D721Med (cell line): ENCODE results near the gene PCSK6.

ENCODE experiments used
- DNase-seq: peaks from one replicate; pipeline ENCODE4 v3.0.0; 2011; ENCODE audit warnings: low spot score; ENCODE audit not compliant: insufficient read length
- FAIRE-seq: peaks from 2 replicates; lab custom pipeline; 2011; peaks lifted over from hg19 to GRCh38; lab: Jason Lieb, UNC
- CTCF ChIP-seq: IDR thresholded peaks from 2 replicates; pipeline ENCODE4 v1.5.1; 2012; ENCODE audit warnings: mild to moderate bottlenecking, control low read depth; ENCODE audit not compliant: insufficient read depth; ENCODE audit errors: missing control alignments

PCSK6 gene

GRCh38 chr15:101390462-101390861 is 99.0 kb downstream of the PCSK6 start:
- FAIRE-seq (no peak), DNase-seq (no peak)
- TF ChIP-seq CTCF: no peak

DNA sequence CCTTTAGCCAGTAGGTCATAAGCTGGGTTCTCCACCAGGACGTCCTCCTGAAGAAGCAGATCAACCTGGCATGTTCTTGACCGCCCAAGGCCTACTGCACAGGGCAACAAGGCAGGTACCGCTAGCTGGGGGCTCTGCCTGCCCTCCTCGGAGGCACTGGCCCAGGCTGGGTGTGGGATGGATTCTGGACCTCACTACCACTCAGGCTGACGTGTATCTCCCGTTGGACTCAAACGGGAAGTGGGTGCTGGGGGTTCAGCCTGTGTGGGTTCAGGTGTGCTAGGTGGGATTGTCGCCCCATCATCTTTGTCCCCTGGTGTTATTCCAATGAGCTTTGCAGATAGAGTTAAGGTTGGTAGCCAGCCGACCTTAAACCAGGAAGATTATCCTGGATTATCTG is 99.4 kb downstream of the PCSK6 start:
- no peak for FAIRE-seq
- TF ChIP-seq CTCF: no peak
- DNase-seq: no peak

- DNase-seq (no peak), FAIRE-seq (no peak)
- no peak for TF ChIP-seq CTCF
Observed at GRCh38 chr15:101389362-101389761, 100.1 kb downstream of the PCSK6 start.

GRCh38 chr15:101388046-101388445 is 101.5 kb downstream of the PCSK6 start:
- TF ChIP-seq CTCF: no peak
- FAIRE-seq (no peak), DNase-seq (no peak)

- no peak for FAIRE-seq
Observed at GRCh38 chr15:101387574-101387973, 101.9 kb downstream of the PCSK6 start.

GRCh38 chr15:101386967-101387366 is 102.5 kb downstream of the PCSK6 start:
- FAIRE-seq: no peak
- no peak for DNase-seq
- no peak for TF ChIP-seq CTCF

More at GRCh38 chr15:101387574-101387973, 101.9 kb downstream of the PCSK6 start:
- TF ChIP-seq CTCF: no peak
- DNase-seq: no peak

DNA sequence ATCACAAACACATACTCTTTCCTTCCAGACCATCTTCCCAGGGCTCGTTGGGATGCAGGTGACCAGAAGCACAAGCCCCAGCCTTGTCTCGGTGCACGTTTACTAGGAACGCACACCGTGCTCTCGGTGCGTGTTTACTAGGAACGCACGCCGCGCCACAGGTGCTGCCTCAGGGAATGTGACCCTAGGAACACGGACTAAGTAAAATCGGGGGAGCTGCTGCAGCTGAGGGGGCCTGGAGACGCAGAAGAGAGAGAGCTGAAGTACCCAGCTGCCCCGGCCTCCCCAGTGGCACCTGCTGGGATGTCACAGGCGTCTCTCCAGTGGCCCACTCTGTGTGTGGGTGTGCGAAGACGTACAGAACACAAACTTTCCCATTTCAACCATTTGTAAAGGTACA is 103.5 kb downstream of the PCSK6 start:
- TF ChIP-seq CTCF: no peak
- DNase-seq (no peak), FAIRE-seq (no peak)
